Measurements from ENCODE around the gene PCDHA12. TPM values are rescaled to one million over a fixed set of nuclear protein-coding genes. Genes with fewer than 3 reads are reported as not detected.
"Not testable (repeated sequence)": the region's sequence is repeated elsewhere in the genome, so short reads cannot be mapped to it uniquely, and the experiment has no call there.

The PCDHA12 gene
- total RNA-seq, 1 donor from 2014 or later, result 9.7 TPM

- Mint-ChIP-seq H3K36me3 (ENCODE audit: low read depth, unreplicated experiment) (peaks cover 11% of the 10 kb centered on the region), H3K9me3 (ENCODE audit: unreplicated experiment) (no peaks in the 10 kb centered on the region), H3K4me3 (ENCODE audit: unreplicated experiment) (peak overlapping the region; percentile 93), H3K27me3 (ENCODE audit: unreplicated experiment) (peaks cover 2% of the 10 kb centered on the region), H3K27ac (ENCODE audit: unreplicated experiment) (peak overlapping the region; percentile 40), H3K4me1 (ENCODE audit: unreplicated experiment) (peaks cover 12% of the 10 kb centered on the region)
- no peak for DNase-seq (ENCODE audit: low spot score)
- no peak for TF ChIP-seq CTCF (IDR thresholded peaks at IDR 0.05; ENCODE audit: unreplicated experiment)
These were observed 5.6 kb upstream of the PCDHA12 start for GRCh38 chr5:140869555-140869886.

- Mint-ChIP-seq H3K36me3 (ENCODE audit: low read depth, unreplicated experiment) (peaks cover 11% of the 10 kb centered on the region), H3K4me1 (ENCODE audit: unreplicated experiment) (peaks cover 12% of the 10 kb centered on the region), H3K9me3 (ENCODE audit: unreplicated experiment) (no peaks in the 10 kb centered on the region), H3K27ac (ENCODE audit: unreplicated experiment) (no peak overlapping the region), H3K27me3 (ENCODE audit: unreplicated experiment) (peaks cover 2% of the 10 kb centered on the region), H3K4me3 (ENCODE audit: unreplicated experiment) (no peak overlapping the region)
- no peak for DNase-seq (ENCODE audit: low spot score)
- TF ChIP-seq CTCF (IDR thresholded peaks at IDR 0.05; ENCODE audit: unreplicated experiment), result no peak
These were observed 4.6 kb upstream of the PCDHA12 start for GRCh38 chr5:140870221-140871201.

GRCh38 chr5:140876541-140877261 lies 1.6 kb downstream of the PCDHA12 start:
- H3K36me3 Mint-ChIP-seq (ENCODE audit: low read depth, unreplicated experiment); DNase-seq (ENCODE audit: low spot score); H3K4me1 Mint-ChIP-seq (ENCODE audit: unreplicated experiment); H3K9me3 Mint-ChIP-seq (ENCODE audit: unreplicated experiment); H3K27me3 Mint-ChIP-seq (ENCODE audit: unreplicated experiment); H3K27ac Mint-ChIP-seq (ENCODE audit: unreplicated experiment): not testable (repeated sequence)
- peak overlapping the region; percentile 95 for H3K4me3 Mint-ChIP-seq (ENCODE audit: unreplicated experiment)

- TF ChIP-seq CTCF (IDR thresholded peaks at IDR 0.05; ENCODE audit: unreplicated experiment), result no peak
- Mint-ChIP-seq H3K9me3 (ENCODE audit: unreplicated experiment) (no peaks in the 10 kb centered on the region), H3K36me3 (ENCODE audit: low read depth, unreplicated experiment) (peaks cover 4% of the 10 kb centered on the region), H3K27ac (ENCODE audit: unreplicated experiment) (no peak overlapping the region), H3K27me3 (ENCODE audit: unreplicated experiment) (no peaks in the 10 kb centered on the region), H3K4me3 (ENCODE audit: unreplicated experiment) (no peak overlapping the region), H3K4me1 (ENCODE audit: unreplicated experiment) (no peaks in the 10 kb centered on the region)
- peak; percentile 2 for DNase-seq (ENCODE audit: low spot score)
These were observed 2.1 kb downstream of the PCDHA12 start for GRCh38 chr5:140877262-140877581.

- Mint-ChIP-seq H3K27me3 (ENCODE audit: unreplicated experiment) (no peaks in the 10 kb centered on the region), H3K27ac (ENCODE audit: unreplicated experiment) (no peak within 1 kb of the TSS), H3K4me3 (ENCODE audit: unreplicated experiment) (peak within 1 kb of the TSS; percentile 17), H3K36me3 (ENCODE audit: low read depth, unreplicated experiment) (peaks cover 9% of the 10 kb centered on the region), H3K9me3 (ENCODE audit: unreplicated experiment) (no peaks in the 10 kb centered on the region), H3K4me1 (ENCODE audit: unreplicated experiment) (no peaks in the 10 kb centered on the region)
- peak; percentile 20 for DNase-seq (ENCODE audit: low spot score)
- TF ChIP-seq CTCF (IDR thresholded peaks at IDR 0.05; ENCODE audit: unreplicated experiment), result no peak
These were observed 6.9 kb downstream of the PCDHA12 start, which contains the start of gene PCDHA13 for GRCh38 chr5:140881889-140882590. Gene PCDHA13, plus strand, starts transcription at chr5:140882124. Its CDS starts 145 bp downstream, at chr5:140882269.

Measured in endothelial cell (in vitro differentiated cells).